AG08395 (cell line): ENCODE measurements around the gene NOXA1.

Experiments used
- DNase-seq: peaks from one replicate; pipeline ENCODE4 v3.0.0; 2012; ENCODE audit warnings: mixed read lengths, low spot score

Gene NOXA1

GRCh38 chr9:137387891-137388560, 35.2 kb upstream of the NOXA1 start:
- no peak for DNase-seq

- no peak for DNase-seq
Measured at GRCh38 chr9:137388589-137389427, 34.4 kb upstream of the NOXA1 start.

GRCh38 chr9:137389428-137389746, 33.8 kb upstream of the NOXA1 start:
- no peak for DNase-seq

- DNase-seq = no peak
Measured at GRCh38 chr9:137390553-137391410, 32.4 kb upstream of the NOXA1 start.

- no peak for DNase-seq
Measured at GRCh38 chr9:137391411-137391754, 31.8 kb upstream of the NOXA1 start.

GRCh38 chr9:137392232-137393007, 30.8 kb upstream of the NOXA1 start:
- DNase-seq = no peak

GRCh38 chr9:137393176-137394150, 29.7 kb upstream of the NOXA1 start:
- no peak for DNase-seq

- no peak for DNase-seq
Measured at GRCh38 chr9:137394866-137395665, 28.1 kb upstream of the NOXA1 start.

GRCh38 chr9:137395666-137396010, 27.6 kb upstream of the NOXA1 start:
- no peak for DNase-seq

- no peak for DNase-seq
Measured at GRCh38 chr9:137396227-137396626, 27.0 kb upstream of the NOXA1 start.

- no peak for DNase-seq
Measured at GRCh38 chr9:137396634-137397367, 26.4 kb upstream of the NOXA1 start.

GRCh38 chr9:137397675-137398423, 25.3 kb upstream of the NOXA1 start:
- no peak for DNase-seq

- DNase-seq = no peak
Measured at GRCh38 chr9:137398561-137399468, 24.4 kb upstream of the NOXA1 start.

GRCh38 chr9:137402746-137403145, 20.4 kb upstream of the NOXA1 start:
- no peak for DNase-seq

GRCh38 chr9:137403269-137403668, 19.9 kb upstream of the NOXA1 start:
- no peak for DNase-seq

GRCh38 chr9:137404961-137405567, 18.1 kb upstream of the NOXA1 start:
- no peak for DNase-seq

- DNase-seq = no peak
Measured at GRCh38 chr9:137405677-137406081, 17.5 kb upstream of the NOXA1 start.
